NCI-H187 treated with DMSO at 0.1 percent for 48 hours (cell line): ENCODE measurements around the gene ISG15.
"Not testable (repeated sequence)": the region's sequence is repeated elsewhere in the genome, so short reads cannot be mapped to it uniquely, and the experiment has no call there.

Experiments
- DNase-seq: peaks from one replicate; lab custom pipeline; 2025; lab: John Stamatoyannopoulos, UW

Gene ISG15

DNA sequence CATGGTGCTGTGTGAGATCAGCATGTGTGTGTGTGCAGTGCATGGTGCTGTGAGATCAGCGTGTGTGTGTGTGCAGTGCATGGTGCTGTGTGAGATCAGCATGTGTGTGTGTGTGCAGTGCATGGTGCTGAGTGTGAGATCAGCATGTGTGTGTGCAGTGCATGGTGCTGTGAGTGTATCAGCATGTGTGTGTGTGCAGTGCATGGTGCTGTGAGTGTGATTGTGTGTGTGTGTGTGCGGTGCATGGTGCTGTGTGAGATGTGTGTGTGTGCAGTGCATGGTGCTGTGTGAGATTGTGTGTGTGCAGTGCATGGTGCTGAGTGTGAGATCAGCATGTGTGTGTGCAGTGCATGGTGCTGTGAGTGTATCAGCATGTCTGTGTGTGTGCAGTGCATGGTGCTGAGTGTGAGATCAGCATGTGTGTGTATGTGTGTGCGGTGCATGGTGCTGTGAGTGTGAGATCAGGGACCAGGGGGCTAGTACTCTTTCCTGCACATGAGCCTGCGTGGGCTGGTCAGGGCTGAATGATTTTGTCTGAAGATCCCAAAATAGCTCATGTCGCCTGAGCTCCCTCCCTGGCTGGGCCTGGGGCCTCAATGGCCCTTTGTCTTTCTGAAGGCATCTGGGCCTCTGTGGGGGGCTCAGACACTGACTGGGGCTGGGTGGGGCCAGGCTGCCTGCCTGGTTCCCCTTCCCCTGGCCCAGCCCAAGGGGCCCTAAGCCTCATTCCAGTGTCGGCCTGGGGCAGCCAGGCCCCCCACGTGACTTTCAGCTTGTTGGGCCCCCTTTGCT lies 17.8 kb downstream of the ISG15 start:
- DNase-seq: not testable (repeated sequence)

DNA sequence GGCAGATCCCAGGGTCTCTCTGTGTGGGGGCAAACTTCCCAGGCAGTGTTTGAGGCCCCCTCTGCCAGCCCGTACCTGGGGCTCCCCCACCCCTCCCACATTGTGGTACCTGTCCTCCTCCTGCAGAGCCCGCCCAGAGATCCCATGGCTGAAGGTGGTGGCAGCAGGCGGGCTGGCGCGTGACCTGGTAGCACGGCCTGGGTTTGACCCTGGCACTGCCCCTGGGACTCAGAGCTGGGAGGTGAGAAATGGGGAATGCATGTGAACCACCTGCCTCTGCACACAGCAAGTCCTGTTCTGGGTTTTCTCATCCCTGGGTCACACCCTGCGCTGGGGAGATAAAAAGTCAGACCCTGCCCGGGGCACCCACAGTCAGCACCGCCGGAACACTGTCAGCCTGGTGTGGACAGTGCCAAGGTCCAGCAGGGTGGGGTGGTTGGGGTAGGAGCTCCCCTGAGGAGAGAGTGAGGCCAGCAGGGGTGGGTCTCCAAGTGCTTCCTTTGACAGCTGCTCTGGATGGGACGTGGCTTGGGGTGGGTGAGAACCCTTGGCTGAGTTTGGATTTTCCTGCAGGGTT lies 18.4 kb downstream of the ISG15 start:
- no peak for DNase-seq

DNA sequence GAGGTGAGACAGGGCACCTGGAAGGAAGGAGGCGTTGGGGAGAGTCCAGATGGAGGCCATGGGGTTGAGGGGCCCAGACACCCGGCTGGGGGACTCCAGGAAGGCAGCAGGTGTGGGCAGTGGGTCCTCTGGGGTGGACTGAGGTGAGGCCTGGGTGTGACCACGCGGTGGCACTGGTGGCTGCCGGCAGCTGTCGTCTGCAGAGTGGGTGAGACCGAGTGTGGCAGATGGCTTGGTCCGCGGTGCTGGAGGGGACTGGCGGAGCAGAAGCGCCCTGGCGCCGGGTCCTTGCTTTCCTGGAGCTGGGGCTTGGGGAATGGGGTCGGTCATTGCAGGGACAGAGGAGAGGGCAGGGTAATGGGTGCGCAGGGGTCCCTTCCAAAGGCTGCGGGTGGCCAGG lies 19.1 kb downstream of the ISG15 start:
- no peak for DNase-seq

DNA sequence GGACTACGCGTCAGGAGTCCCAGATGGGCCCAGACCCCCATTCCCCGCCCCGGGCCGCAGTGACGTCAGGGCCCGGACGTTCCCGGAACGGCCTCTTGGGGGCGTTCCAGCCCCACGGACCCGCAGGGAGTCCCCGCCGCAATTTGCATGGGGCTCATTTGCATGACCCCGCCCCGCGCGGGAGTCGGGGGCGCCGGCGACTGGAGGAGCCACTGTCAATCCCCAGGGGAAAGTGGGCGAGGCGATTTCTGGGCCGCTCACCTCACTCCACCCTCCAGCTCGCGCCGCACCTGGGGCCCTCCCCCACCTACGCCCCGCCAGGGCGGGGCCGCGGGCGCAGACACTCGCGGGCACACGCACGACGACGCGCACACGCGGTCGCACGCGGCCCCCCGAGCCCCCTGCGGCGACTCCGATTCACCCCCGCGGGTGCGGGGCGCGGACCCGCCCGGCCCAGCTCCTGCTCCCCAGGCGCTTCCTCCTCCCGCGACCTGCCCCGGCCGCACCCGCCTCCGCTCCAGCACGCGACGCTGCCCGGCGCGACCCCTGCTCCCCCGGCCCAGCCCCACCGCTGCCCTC lies 19.8 kb downstream of the ISG15 start:
- DNase-seq: peak; percentile 62

DNA sequence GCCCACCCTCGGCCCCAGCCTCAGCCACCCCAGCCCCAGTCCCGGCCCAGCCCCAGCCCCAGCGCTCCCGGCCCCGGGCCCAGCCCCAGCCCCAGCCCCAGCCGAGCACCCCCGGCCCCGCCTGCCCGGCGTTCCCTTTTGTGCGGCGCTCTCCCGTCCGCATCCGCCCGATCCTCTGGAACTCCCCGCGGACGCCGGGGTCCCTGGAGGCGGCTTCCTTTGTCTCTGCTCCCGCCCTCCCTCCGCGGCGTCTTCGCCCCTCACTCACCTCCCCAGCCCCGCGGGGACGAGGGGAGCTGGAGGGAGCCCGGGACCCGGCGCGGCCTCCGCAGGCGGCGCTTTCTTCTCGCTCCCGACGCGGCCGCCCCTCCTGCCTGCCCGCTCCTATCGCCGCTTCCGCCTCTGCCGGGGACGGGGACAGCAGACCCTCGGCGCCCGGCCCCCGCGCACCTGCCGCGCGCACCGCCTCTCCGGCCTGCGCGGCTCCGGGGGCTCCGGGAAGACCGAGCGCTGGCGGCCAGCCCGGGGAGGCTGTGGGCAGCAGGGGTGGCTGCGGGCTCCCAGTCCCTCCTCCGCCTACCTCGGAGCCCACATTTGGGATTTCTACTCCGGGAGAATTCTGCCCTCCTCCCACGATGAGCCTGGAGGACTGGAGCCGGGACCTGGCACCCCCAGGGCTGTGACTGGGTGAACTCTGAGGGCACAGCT lies 20.6 kb downstream of the ISG15 start:
- no peak for DNase-seq

DNA sequence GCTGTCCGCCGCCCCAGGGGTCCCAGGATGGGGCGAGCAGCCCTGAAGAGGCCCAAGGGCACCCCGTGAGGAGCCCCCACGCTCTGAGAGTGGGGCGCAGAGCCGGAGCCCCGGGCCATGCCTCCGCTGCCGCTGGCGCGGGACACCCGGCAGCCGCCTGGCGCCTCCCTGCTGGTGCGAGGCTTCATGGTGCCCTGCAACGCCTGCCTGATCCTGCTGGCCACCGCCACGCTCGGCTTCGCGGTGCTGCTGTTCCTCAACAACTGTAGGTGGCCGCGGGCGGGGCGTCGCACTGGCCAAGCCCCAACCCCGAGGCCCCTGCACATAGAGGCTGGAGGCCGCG lies 21.1 kb downstream of the ISG15 start:
- DNase-seq: no peak

DNA sequence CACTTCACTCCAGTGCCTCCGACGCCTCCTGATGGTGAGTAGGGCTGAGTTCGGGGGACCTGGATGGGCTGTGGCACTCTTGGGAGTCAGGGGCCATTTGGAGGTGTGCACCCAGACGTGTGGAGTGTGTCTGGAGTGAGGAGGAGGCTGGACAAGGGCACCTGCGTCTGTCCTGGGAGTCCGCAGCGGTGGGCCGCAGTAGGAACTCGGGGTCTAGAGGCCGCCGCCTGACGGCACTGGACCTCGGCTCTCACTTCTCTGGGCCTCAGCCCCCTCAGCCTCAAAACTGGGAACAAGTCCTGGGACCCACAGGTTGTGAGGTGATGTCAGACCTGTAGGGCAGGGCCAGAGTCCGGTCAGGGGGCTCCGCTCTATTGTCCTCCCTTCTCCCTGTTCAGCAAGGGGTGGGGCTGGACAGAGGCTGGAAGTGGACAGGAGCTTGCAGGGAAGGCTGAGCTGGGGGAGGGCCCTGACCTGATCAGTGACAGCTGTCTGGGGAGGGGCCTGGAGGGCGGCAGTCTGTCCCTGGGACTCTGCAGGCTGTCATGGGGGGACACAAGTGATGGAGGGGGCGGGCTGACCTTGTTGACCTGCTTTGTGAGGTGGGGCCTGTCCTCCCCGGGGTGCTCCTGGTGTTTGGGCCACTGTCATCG lies 22.1 kb downstream of the ISG15 start:
- DNase-seq: no peak

DNA sequence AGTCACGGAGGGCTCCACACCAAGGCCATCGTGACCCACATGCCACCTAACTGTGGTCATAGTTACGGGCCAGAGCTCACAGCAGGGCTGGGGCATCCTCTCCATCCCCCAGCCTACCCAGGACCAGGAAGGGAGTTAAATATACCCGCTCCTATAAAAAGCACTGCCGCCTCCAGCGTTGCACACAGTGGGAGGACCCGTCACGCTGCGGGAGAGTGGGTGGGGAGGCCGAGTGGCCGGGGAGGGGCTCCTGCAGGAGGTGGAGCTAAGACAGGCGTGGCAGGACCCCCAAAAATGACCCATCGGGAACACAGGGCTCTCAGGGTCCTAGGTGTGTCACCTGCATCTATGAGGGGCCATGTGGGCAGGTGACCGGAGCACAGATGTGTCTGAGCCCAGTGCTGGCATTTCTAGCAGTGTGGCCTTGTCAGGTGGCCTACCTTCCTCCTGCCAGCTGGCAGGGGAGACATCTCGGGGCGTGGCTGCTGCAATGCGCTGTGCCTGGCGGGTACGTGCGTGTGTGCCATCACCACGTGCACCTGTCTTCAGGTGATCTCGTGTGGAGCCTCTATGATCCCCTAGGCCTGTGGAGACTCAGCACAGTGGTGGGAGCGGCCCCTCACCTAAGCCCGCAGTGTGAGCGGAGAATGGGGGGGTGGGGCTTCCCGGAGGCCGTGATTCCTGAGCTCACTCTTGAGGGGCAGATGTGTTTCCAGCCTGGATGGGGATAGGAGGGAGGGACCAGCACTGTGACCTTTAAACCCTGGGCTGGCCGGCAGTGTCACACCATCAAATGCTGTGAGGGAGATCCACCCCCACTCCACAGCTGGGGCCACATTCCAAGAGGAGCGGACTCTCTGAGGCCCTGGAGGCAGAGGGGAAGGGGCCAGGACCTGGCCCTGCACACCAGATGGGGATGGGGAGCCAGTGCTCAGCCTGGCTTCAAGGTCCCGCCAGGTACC lies 24.4 kb downstream of the ISG15 start:
- DNase-seq: no peak

DNA sequence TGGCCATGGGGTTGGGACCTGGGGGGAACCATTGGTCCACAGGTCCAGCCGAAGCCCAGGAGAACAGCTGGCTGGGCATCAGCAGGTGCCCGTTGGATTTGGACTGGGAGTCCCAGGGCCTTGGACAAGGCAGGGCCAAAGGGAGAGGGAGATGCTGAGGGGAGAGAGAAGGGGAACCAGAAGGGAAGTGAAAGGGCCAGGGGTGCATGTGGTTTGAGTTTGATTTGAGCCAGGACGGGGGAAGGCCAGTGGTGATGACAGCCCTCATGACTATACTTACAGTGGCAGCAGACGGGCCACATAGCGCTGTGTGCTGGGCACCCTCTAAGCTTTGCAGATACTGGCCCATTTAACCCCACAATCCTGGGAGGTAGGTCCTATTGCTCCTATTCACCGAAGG lies 25.4 kb downstream of the ISG15 start:
- no peak for DNase-seq

DNA sequence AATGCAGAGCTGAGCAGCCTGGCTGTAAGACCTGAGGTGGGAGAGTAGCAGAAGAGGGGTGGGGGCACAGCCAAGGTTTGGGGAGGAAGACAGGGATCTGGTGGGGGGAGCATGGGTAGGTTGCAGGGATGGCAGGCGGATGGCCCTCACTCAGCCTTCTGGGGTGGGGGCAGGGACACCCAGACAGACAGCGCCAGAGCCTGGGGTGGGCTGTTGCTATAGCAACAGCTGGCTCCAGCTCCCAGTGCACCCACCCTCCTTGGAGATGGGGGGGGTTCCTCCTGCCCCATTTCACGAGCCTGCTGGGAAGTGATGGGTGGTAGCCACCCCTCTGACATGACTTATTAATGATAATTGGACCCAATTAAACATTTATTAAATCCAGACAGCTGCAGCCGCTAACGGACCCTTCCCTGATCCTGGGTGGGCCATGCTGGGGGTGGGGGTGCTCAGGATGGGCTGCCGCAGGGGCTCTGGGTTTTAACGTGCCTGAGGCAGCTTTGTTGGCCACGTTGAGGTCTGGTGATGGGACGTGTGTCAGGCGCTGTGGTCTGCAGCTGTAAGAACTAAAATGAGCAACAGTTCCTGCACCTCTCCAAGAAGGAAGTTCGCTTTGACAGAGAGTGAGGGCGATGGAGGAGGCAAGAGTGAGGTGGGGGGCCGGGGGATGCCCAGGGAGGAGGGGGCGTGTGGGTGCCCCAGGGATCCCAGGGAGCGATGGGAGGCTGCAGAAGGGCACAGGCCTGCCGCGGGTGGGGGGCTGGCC lies 26.0 kb downstream of the ISG15 start:
- no peak for DNase-seq

DNA sequence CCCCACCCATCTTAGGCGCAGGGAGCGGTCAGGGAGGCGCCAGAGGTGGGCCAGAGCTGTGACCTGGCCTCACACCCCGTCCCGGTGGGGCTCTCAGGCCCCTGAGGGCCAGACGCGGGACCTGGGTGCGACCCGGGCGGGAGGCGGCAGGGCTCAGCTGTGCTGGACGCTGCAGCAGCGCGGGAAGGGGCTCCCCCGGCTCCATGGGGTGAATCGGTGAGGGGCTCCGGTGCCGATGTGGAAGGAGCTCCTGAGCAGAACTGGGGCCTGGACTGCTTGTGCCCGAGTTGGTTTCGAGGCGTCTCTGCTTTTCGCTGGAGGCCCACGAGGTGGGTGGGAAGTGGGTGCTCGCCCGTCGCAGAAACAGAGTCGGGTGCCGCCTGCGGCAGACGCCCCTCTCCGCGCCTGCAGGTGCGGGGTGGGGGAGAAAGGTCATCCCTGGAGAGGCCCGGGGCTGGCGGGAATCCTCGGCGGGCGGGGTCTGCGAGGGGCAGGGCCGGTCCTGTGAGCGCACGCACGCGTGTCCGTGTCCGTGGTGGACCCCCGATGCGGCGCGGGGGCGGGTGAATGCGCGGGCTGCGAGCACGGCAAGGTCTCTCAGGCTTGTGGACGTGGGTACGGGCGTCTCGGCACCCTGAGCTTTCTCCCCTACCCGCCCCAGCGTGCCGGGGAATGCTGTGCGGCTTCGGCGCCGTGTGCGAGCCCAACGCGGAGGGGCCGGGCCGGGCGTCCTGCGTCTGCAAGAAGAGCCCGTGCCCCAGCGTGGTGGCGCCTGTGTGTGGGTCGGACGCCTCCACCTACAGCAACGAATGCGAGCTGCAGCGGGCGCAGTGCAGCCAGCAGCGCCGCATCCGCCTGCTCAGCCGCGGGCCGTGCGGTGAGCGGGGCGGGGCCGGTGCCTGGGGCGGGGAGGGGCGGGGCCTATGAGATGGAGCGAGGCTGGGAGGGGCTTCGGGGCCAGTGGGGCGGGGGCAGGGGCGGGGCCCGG lies 27.0 kb downstream of the ISG15 start:
- DNase-seq: no peak

DNA sequence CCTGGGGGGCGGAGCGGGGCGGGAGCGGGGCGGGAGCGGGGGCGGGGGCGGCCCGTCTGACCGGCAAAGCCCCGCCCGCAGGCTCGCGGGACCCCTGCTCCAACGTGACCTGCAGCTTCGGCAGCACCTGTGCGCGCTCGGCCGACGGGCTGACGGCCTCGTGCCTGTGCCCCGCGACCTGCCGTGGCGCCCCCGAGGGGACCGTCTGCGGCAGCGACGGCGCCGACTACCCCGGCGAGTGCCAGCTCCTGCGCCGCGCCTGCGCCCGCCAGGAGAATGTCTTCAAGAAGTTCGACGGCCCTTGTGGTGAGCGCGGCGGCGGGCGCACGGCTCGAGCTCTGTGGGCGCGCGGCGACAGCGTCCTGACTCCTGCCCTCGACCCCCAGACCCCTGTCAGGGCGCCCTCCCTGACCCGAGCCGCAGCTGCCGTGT lies 27.8 kb downstream of the ISG15 start:
- no peak for DNase-seq

DNA sequence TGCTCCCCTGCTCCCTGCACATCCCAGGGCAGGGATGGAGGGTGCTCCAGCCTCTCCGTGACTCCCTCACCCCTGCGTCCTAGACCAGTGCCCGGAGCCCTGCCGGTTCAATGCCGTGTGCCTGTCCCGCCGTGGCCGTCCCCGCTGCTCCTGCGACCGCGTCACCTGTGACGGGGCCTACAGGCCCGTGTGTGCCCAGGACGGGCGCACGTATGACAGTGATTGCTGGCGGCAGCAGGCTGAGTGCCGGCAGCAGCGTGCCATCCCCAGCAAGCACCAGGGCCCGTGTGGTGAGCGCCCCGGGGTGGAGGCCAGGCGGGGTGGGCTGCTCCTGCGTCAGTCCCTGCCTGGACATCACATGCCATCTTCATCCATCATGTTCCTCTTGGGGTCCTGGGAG lies 28.6 kb downstream of the ISG15 start:
- DNase-seq: no peak

DNA sequence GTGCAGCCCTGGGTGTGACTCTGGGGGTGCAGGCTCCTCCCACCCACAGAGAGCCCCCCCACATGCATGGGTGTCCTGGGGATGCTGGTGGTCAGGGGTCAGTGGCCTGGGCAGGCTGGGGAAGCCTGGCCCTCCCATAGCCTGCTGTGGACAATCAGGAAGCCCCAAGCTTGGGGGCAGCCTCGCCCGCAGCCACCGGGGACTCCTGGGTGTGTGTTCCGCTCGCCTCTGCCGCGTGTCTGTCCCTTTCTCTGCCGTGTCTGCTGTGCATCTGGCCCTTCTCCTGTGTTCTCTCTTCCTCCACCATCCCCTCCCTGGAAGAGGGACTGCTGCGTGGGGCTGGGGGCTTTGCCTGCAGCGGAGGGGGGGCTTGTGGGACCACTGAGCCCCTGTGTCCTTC lies 29.5 kb downstream of the ISG15 start:
- DNase-seq: no peak

DNA sequence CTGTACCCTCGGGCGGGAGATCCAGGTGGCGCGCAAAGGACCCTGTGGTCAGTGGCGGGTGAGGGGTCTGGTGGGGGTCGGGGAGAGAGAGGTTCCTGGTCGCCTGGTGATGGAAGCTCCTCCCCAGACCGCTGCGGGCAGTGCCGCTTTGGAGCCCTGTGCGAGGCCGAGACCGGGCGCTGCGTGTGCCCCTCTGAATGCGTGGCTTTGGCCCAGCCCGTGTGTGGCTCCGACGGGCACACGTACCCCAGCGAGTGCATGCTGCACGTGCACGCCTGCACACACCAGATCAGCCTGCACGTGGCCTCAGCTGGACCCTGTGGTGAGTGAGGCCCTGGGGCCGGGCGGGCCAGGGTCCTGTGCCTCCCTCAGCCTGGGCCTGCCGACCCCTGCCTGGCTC lies 30.1 kb downstream of the ISG15 start:
- no peak for DNase-seq

DNA sequence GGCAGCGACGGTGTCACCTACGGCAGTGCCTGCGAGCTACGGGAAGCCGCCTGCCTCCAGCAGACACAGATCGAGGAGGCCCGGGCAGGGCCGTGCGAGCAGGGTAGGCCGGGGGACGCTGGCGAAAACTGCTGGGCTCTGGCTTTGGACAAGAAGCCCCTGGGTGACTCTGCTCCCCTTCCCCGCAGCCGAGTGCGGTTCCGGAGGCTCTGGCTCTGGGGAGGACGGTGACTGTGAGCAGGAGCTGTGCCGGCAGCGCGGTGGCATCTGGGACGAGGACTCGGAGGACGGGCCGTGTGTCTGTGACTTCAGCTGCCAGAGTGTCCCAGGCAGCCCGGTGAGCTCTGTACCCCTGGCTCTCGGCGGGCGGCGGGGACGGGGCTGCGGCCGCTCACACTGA lies 30.6 kb downstream of the ISG15 start:
- DNase-seq: no peak

DNA sequence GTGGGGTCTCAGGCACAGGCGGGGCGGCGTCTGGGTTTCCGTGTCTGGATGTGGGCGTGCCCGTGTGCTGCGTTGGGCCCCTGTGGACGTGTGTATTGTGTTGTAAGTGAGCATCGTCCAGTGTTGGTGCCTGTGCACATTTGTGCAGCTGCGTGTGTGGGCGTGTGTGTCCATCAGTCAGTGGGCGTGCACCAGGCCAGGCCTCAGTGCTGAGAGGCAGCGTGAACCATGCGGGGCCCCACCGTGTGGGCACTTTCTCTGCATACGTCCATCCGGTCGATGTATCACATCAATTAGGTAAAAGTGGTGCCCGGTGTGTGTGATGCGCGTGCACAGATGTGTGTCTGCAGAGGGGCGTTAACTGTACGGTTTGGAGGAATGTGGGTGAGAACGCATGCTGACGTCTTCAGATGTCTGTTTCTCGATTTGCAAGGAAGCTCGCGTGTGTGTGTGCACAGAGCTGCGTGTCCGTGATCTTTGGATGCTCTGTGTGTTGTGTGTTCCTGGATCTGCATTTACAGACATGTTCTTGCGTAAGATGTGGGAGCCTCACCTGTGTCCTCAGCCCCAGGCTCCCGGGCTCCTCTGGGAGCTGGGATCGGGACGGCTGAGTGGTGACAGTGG lies 31.3 kb downstream of the ISG15 start:
- DNase-seq: no peak

DNA sequence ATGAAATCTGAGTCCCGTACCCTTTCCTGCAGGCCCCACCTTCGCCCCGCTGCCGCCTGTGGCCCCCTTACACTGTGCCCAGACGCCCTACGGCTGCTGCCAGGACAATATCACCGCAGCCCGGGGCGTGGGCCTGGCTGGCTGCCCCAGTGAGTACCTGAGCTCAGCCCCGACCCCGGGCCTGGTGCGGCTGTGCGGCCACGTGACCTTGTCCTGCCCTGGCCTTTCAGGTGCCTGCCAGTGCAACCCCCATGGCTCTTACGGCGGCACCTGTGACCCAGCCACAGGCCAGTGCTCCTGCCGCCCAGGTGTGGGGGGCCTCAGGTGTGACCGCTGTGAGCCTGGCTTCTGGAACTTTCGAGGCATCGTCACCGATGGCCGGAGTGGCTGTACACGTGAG lies 31.8 kb downstream of the ISG15 start:
- DNase-seq: no peak

DNA sequence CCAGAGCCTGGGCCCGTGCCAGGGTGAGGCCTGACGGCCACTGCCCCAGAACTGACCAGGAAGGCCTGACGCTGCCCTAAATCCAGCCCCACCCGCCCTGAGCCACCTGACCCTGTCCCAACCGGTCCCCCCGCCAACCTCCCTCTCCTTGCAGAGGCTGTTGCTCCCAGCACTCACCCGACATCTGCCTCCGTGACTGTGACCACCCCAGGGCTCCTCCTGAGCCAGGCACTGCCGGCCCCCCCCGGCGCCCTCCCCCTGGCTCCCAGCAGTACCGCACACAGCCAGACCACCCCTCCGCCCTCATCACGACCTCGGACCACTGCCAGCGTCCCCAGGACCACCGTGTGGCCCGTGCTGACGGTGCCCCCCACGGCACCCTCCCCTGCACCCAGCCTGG lies 32.9 kb downstream of the ISG15 start:
- no peak for DNase-seq
